Esophagus muscularis mucosa (tissue), 3 donors: ENCODE measurements around the gene SAMD14.

Experiments
- CTCF ChIP-seq, 3 experiments: fragments of 200-600 bp in 2 of 3; fragments of 450-650 bp in 1 of 3; sonication (generic) in 2 of 3; IDR thresholded peaks; one replicate each; pipeline ENCODE4 v1.5.1; 2017 to 2019; ENCODE audit warnings: antibody characterized with exemption in 3 of 3, mild to moderate bottlenecking in 2 of 3, moderate library complexity in 1 of 3
- POLR2A ChIP-seq: fragments of 450-650 bp; IDR thresholded peaks from one replicate; pipeline ENCODE4 v1.6.1; 2017; ENCODE audit warnings: antibody characterized with exemption, moderate library complexity, mild to moderate bottlenecking, low read depth
- POLR2AphosphoS5 ChIP-seq, 2 donors: sonication (generic); formaldehyde crosslinking; IDR thresholded peaks; one replicate each; pipeline ENCODE4 v1.6.1; 2017; ENCODE audit warnings: antibody characterized with exemption in 2 of 2

GRCh38 chr17:50093807-50094206 lies 36.2 kb downstream of the SAMD14 start:
- TF ChIP-seq POLR2A = no peak
- no peak for TF ChIP-seq CTCF (IDR thresholded peaks at IDR 0.05)
- no peak for TF ChIP-seq POLR2AphosphoS5 (IDR thresholded peaks at IDR 0.05)
